Skin of body (tissue), 2 donors: Measurements from ENCODE around the gene PPFIA4. TPM values are rescaled to one million over a fixed set of nuclear protein-coding genes. Genes with fewer than 3 reads are reported as not detected.
"Not testable (repeated sequence)": the region's sequence is repeated elsewhere in the genome, so short reads cannot be mapped to it uniquely, and the experiment has no call there.

Experiments
- DNase-seq: peaks from one replicate; lab custom pipeline; 2025; lab: John Stamatoyannopoulos, UW
- total RNA-seq: library from RNA; depleted of rRNA; stranded (reverse); fragments of >200 nt; gene quantifications from one replicate; pipeline ENCODE4 v1.2.3, GENCODE V29; 2014

Gene PPFIA4
- total RNA-seq, 1 donor from 2014 or later = 4.2 TPM

GRCh38 chr1:203017061-203017460 lies 9.2 kb upstream of the PPFIA4 start:
- no peak for DNase-seq

DNA sequence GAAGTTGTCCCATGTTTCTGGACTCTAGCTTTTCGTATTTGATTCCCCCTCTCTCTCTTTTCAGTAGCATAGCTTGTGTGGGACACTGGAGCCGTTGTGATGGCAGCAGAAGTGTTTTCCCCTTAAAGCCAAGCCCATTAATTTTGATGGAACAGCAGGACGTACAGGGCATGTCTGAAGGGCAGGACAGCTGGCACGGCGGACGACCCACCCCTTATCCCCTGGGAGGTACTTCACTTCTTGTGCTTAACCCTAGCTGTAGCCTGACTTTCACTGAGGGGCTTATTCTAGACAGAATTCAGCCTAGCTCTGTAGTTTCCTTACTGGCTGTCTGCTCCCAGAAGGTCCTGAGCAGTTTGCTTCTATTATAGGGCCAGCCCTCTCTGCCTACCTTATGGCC lies 8.6 kb upstream of the PPFIA4 start:
- DNase-seq = no peak

DNA sequence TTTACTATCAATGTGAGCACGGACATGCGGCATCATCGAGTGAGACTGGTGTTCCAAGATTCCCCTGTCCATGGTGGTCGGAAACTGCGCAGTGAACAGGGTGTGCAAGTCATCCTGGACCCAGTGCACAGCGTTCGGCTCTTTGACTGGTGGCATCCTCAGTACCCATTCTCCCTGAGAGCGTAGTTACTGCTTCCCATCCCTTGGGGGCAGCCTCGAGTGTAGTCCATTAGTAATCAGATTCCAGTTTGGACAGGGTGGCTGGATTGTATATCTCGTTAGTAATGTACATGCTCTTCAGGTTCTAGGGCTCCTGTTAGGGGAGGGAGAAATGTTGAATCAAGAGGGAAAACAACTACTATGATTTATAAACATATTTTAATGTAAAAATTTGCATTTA lies 3.4 kb upstream of the PPFIA4 start:
- DNase-seq = not testable (repeated sequence)

- no peak for DNase-seq
Observed at GRCh38 chr1:203025686-203026030, 633 bp upstream of the PPFIA4 start.

- no peak for DNase-seq
Observed at GRCh38 chr1:203026666-203027663, 674 bp downstream of the PPFIA4 start.

GRCh38 chr1:203028067-203028783 lies 1.9 kb downstream of the PPFIA4 start:
- no peak for DNase-seq

DNA sequence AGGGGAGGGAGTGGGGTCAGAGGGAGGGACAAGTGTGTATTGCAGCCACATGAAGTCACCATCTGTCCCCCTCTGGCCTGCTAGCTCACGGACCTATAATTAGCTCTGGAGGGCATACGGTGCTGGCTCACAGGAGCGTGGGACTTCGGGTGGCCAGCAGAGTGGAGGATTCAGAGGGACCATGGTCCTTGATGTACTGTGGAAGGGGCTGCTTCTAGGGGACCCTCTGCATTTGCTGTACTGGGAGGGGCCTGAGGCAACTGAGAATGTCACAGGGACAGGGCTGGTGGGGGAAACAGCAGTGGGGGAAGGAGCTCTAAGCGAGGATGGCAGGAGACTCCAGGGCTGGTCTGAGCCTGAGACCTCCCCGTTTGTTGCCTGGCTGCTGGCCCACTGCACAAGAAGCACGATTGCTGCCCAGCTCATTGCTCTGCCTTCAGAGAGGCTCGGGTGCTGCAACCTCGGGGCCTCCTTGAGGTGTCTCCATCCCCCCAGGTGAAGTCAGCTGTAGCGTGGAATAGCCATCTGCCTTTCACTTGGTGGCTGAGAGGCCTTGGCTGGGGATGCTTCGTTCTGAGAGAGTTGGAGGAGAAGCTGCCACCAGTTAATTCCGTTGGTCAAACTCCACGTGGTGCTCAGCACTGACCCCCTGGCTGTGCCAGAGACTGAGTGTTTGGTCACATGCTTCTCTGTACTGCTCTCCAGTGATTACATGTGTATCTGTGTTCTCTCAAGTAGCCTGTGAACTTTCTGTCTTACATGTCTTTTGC lies 2.7 kb downstream of the PPFIA4 start:
- no peak for DNase-seq

DNA sequence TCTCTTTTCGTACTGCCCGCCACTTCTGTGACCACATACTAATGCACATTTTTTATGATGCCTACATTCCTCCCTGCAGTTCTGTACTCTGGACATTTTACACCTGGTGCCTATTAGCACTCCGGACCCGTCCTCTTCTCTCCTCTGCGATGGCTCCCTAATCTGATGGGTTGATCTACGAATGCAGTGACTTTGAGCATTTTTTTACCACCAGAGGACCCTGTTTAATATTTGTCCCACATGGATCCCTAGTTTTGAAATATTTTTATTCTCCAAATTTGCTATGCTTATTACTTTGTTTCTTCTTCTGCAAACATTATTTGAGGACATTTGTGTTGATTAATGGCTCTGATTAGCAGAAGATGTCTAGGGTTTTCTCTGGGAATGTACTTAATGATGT lies 5.2 kb downstream of the PPFIA4 start:
- DNase-seq = no peak

DNA sequence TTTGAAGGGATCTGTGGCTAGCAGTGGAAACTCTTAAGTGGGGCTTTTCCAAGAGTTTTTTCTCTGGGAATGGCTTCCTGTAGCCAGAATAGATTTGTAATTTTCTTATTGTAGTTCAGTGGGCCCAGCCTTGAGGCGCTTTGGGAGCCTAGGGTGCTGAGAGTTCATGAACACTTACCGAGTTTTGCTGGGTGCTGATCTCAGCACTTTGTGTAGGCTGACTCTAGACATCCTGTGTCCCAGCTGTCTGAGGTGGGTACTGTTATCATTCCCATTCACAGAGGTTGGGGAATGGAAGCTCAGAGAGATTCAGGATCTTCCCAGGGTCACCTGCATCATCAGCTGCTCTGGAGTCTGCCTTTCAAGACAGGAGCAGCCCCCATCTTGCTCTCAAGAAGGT lies 7.0 kb downstream of the PPFIA4 start:
- DNase-seq = no peak

- no peak for DNase-seq
Observed at GRCh38 chr1:203033917-203034316, 7.6 kb downstream of the PPFIA4 start.

GRCh38 chr1:203034422-203035110 lies 8.3 kb downstream of the PPFIA4 start:
- no peak for DNase-seq

DNA sequence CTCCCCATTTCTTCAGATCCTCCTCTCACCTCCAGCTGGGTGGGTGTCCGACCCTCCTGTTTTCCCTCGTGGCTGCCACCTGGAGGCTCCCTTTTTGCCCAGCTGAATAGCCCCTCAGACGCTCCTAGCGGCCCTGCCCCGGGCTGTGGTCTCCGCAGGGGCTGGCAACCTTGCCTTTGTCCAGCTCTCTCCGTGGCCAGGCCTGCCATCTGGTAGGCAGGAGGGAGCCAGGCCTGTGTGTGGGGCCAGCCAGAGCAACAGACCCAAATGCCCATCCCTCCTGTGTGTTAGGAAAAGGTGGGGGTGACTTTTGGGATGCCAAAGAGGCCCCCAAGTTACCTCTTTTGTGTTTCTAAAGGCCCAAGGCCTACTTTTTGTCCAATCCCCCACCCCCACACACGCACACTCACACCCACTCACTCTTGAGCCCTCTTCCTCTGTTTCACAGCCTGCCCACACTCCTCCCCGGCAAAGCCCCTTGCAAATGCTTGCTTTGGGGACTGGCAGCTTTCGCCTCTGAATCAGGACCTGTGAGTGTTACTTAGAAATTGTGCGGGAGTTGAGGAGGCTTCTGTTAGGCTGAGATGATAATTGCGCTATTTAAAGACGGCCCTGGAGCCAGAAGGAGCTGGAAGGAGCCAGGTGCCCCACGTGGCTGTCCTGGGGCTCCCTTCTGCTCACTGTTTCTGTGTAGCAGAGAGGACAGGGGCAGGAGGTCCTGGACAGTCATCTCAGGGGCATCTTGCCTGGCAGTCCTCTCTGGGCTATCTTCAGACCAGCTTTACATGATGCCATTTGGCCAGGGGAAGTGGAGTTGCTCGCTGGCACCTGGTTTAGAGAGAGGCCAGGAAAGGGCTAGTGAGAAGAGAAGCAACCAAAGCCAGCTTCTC lies 9.1 kb downstream of the PPFIA4 start:
- DNase-seq = no peak

DNA sequence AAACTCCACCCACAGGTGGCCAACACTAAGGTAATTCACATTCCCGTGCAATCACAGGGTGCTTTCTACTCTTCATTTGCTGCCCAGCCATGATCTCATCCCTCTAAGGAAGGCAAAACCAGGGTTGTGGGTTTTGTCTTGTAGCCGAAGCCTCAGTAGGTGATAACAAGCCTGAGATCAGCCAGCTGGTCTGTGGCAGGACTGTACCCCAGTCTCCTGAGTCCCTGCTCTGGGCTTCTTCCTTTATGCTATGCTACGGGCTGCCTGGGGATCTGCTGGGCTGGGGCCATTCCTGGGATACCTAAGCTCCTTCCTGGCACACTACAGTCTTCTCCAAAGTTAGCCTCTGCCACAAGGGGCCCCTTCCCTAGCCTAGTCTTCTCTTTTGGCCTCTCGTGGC lies 9.8 kb downstream of the PPFIA4 start:
- DNase-seq = no peak

GRCh38 chr1:203036537-203036936 lies 10.2 kb downstream of the PPFIA4 start:
- no peak for DNase-seq

DNA sequence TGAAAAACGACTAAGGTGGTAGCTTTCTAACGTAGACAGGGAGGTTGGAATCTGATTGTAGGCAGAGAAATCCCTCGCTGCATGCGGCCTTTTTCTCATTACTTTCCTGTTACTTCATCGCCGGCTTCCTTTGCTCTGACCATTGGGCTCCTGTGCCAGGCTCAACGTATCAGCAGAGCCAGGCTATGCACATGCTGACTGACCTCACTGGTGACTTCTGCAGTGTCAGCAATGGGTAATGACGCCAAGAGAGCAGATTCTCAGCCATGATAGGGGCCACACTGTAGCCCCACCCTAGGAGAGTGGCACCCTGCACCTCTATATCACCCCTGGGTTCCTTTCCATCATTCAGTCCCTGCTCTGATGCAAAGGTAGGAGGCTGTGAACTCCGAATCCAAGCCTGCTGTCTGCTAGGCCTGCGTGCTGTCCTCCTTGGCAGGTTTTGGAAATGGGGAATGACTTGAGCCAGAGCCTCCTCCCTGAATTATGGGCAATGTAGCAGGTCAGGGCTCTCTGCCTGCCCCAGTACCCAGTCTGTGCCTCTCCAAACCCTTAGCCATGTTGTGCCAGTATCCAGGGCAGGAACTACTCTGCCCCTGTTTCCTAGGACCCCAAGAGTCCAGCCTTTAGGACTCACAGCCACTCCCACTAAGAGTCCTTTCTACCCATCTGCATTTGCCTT lies 11.4 kb downstream of the PPFIA4 start:
- DNase-seq = no peak

DNA sequence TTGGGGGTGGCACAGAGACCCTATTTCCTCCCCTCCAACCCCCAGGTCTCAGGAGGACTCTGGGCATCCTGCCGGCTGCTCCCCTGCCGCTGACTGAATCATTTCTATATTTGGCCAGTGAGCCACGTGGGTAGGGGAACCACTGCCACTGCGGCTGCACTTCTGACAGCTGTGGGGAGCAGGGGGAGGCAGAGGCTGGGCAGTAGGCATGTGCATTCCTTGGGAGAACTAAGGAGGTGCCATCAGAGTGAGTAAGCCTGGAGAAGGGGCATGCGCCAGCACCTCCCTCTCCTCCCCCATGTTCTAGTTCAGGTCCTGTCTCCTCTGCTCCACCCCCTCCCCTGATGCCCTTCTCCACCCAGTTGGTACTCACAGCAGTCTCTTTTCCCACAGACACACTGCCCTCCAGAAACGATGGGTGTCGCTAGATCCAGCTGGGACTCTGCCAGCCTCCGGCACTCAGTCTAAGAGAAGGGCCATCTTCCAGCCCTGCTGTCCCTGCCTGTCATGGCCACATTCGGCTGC lies 12.0 kb downstream of the PPFIA4 start:
- no peak for DNase-seq

DNA sequence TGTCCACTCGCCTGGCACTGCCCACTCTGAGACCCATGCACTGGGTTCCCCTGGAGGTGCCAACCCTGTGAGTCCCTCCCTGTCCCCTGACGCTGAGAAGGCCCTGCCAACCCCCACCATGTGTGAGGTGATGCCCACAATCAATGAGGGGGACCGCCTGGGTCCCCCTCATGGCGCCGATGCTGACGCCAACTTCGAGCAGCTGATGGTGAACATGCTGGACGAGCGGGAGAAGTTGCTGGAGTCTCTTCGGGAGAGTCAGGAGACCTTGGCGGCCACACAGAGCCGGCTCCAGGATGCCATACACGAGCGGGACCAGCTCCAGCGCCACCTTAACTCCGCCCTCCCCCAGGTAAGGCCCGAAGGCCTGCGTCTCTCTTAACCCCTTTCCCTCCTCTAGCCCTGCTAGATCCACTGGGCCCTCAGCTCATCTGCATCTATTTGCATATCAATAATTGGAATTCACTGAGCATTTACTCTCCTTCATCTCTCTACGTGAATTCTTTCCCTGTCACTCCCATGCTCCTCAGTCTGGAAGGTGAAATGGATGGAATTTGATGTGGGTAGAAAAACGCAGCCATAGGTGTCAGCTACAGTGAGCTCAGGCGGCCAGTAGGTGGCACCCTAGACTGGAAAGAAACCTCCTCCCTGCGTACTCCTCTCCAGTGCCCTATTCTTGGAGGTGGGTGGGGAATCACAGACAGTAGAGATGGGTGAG lies 12.8 kb downstream of the PPFIA4 start:
- peak; percentile 48 for DNase-seq

- DNase-seq = no peak
Observed at GRCh38 chr1:203039609-203040512, 13.6 kb downstream of the PPFIA4 start.
